ENCODE data around the gene LYPLA2. TPM values are rescaled to one million over a fixed set of nuclear protein-coding genes. Genes with fewer than 3 reads are reported as not detected.
A peak's percentile ranks its signal among the peaks of the same experiment; 100 is the strongest.

The LYPLA2 gene
- total RNA-seq, 2 experiments from 2014 or later, result 75.7 to 87.2 TPM

GRCh38 chr1:23836037-23836436, 45.1 kb downstream of the LYPLA2 start:
- Mint-ChIP-seq H3K36me3 (no peaks in the 10 kb centered on the region), H3K27ac (no peak overlapping the region), H3K9me3 (ENCODE audit: low read depth) (no peaks in the 10 kb centered on the region), H3K27me3 (peaks cover 5% of the 10 kb centered on the region), H3K4me3 (no peak overlapping the region), H3K4me1 (peaks cover 15% of the 10 kb centered on the region)
- no peak for DNase-seq
- ATAC-seq, result no peak
- CTCF ChIA-PET, result no interaction called here

GRCh38 chr1:23837908-23838307, 47.0 kb downstream of the LYPLA2 start:
- DNase-seq (no peak), ATAC-seq (no peak)
- Mint-ChIP-seq H3K27ac (no peak overlapping the region), H3K4me1 (peaks cover 15% of the 10 kb centered on the region), H3K9me3 (ENCODE audit: low read depth) (no peaks in the 10 kb centered on the region), H3K36me3 (no peaks in the 10 kb centered on the region), H3K27me3 (peaks cover 15% of the 10 kb centered on the region), H3K4me3 (peak overlapping the region; percentile 66)
- CTCF ChIA-PET, result interaction anchor here (1.3 to 2.3 kb wide), 3 partner anchors 11 to 28 kb away, joined by 3 to 13 read pairs (median 4); no protein-coding TSS in a partner anchor

- H3K4me3 Mint-ChIP-seq, result peak overlapping the region; percentile 66
- no peak overlapping the region for H3K27ac Mint-ChIP-seq
- H3K4me1 Mint-ChIP-seq, result peaks cover 15% of the 10 kb centered on the region
- no peaks in the 10 kb centered on the region for H3K36me3 Mint-ChIP-seq
- H3K9me3 Mint-ChIP-seq (ENCODE audit: low read depth), result no peaks in the 10 kb centered on the region
- H3K27me3 Mint-ChIP-seq, result peaks cover 15% of the 10 kb centered on the region
- ATAC-seq, result peak; percentile 100
- CTCF ChIA-PET, result interaction anchor here (0.8 to 2.3 kb wide), 5 partner anchors 12 to 434 kb away, joined by 3 to 13 read pairs (median 3); no protein-coding TSS in a partner anchor
- peak; percentile 80 for DNase-seq
These were observed 47.5 kb downstream of the LYPLA2 start for GRCh38 chr1:23838401-23838866.

GRCh38 chr1:23843644-23844043, 52.7 kb downstream of the LYPLA2 start:
- Mint-ChIP-seq H3K27ac (no peak overlapping the region), H3K27me3 (peaks cover 11% of the 10 kb centered on the region), H3K4me1 (peaks cover under 1% of the 10 kb centered on the region), H3K36me3 (peaks cover 24% of the 10 kb centered on the region), H3K9me3 (ENCODE audit: low read depth) (peaks cover 2% of the 10 kb centered on the region), H3K4me3 (no peak overlapping the region)
- ATAC-seq (no peak), DNase-seq (no peak)
- CTCF ChIA-PET, result interaction anchor here (1.0 to 2.1 kb wide), 3 partner anchors 11 to 66 kb away, joined by 3 to 6 read pairs (median 5); partner anchors contain the start of gene PITHD1

Other genes with a start within 250 kb of the LYPLA2 start
- 10 to 100 TPM; 14.4 to 34.2 TPM for gene ID3, start 231.6 kb upstream of the LYPLA2 start, total RNA-seq
- gene RPL11, start 99.3 kb upstream of the LYPLA2 start, total RNA-seq, result 1,000 to 10,000 TPM in 1 of 2 experiments, 100 to 1,000 TPM in 1; 844 to 1,001 TPM
- gene ELOA, start 47.7 kb upstream of the LYPLA2 start, total RNA-seq, result 10 to 100 TPM; 30.1 to 40.7 TPM
- 10 to 100 TPM; 52.9 to 67.1 TPM for gene PITHD1, start 12.7 kb upstream of the LYPLA2 start, total RNA-seq
- 10 to 100 TPM; 39.0 to 41.2 TPM for gene GALE, start 9.6 kb downstream of the LYPLA2 start, total RNA-seq
- gene HMGCL, start 34.3 kb downstream of the LYPLA2 start, total RNA-seq, result 10 to 100 TPM; 23.8 to 29.0 TPM
- 1 to 10 TPM; 5.6 to 6.5 TPM for gene FUCA1, start 77.1 kb downstream of the LYPLA2 start, total RNA-seq
- gene CNR2, start 122.2 kb downstream of the LYPLA2 start, total RNA-seq, result under 1 TPM; 0.14 to 0.47 TPM
- gene PNRC2, start 168.7 kb downstream of the LYPLA2 start, total RNA-seq, result 100 to 1,000 TPM; 139 to 147 TPM
- gene SRSF10, start 189.2 kb downstream of the LYPLA2 start, total RNA-seq, result 100 to 1,000 TPM; 221 to 226 TPM